CD4-positive, alpha-beta memory T cell (primary cell): Measurements from ENCODE around the gene APOC1. TPM values are rescaled to one million over a fixed set of nuclear protein-coding genes. Genes with fewer than 3 reads are reported as not detected.

Source experiments
- CTCF ChIA-PET: fragments of 350-600 bp; sonication (Branson Sonifier 250); formaldehyde crosslinking; loops from one replicate; lab custom pipeline; 2021; ENCODE audit warnings: inconsistent platforms; ENCODE audit not compliant: partially characterized antibody; lab: Charles Lee
- POLR2A ChIA-PET: fragments of 350-600 bp; sonication (Branson Sonifier 250); formaldehyde crosslinking; loops from one replicate; lab custom pipeline; 2021; ENCODE audit not compliant: partially characterized antibody; lab: Charles Lee
- DNase-seq, 5 donors: peaks; one replicate each; pipeline versions ENCODE4 v3.0.0 to v3.0.0-alpha.2; 2020 to 2022; ENCODE audit warnings: mixed read lengths in 1 of 5
- H3K27ac ChIP-seq: one replicate; pipeline ENCODE4 v1.7.0; 2013; ENCODE audit warnings: low read depth, low read length
- H3K27me3 ChIP-seq: 2 replicates; pipeline ENCODE4 v1.7.0; 2013; ENCODE audit warnings: mild to moderate bottlenecking, low read length, moderate library complexity; ENCODE audit not compliant: insufficient read depth
- H3K36me3 ChIP-seq: 2 replicates; pipeline ENCODE4 v1.7.0; 2013; ENCODE audit warnings: mild to moderate bottlenecking, low read length, moderate library complexity; ENCODE audit not compliant: insufficient read depth
- H3K4me1 ChIP-seq: 2 replicates; pipeline ENCODE4 v1.7.0; 2013; ENCODE audit warnings: mild to moderate bottlenecking, low read length, moderate library complexity; ENCODE audit not compliant: insufficient read depth
- H3K4me3 ChIP-seq, 2 donors: one replicate each; pipeline ENCODE4 v1.7.0; 2013; ENCODE audit warnings: low read length in 2 of 2, mild to moderate bottlenecking in 1 of 2
- H3K9me3 ChIP-seq, 2 donors: one replicate each; pipeline ENCODE4 v1.7.0; 2013; ENCODE audit warnings: low read length in 2 of 2, control low read depth in 1 of 2; ENCODE audit not compliant: control insufficient read depth in 1 of 2
- H3K27ac Mint-ChIP-seq, 7 donors: one replicate each; pipeline ENCODE4 v1.8.0; 2020 to 2021; ENCODE audit warnings: mixed read lengths in 7 of 7, mild to moderate bottlenecking in 6 of 7, inconsistent platforms in 3 of 7, moderate library complexity in 3 of 7
- H3K27me3 Mint-ChIP-seq, 2 donors: one replicate each; pipeline ENCODE4 v1.8.0; 2020 to 2021; ENCODE audit warnings: mixed read lengths in 2 of 2
- H3K36me3 Mint-ChIP-seq, 2 donors: one replicate each; pipeline ENCODE4 v1.8.0; 2020 to 2021; ENCODE audit warnings: mixed read lengths in 2 of 2, inconsistent platforms in 1 of 2, mild to moderate bottlenecking in 1 of 2
- H3K4me1 Mint-ChIP-seq, 4 donors: one replicate each; pipeline ENCODE4 v1.8.0; 2020 to 2021; ENCODE audit warnings: mixed read lengths in 4 of 4, mild to moderate bottlenecking in 1 of 4
- H3K4me3 Mint-ChIP-seq, 8 donors: one replicate each; pipeline ENCODE4 v1.8.0; 2020 to 2021; ENCODE audit warnings: mixed read lengths in 8 of 8, mild to moderate bottlenecking in 7 of 8, moderate library complexity in 6 of 8, inconsistent platforms in 3 of 8
- H3K9me3 Mint-ChIP-seq, 8 donors: one replicate each; pipeline ENCODE4 v1.8.0; 2020 to 2021; ENCODE audit warnings: mixed read lengths in 8 of 8, mild to moderate bottlenecking in 5 of 8, inconsistent platforms in 3 of 8, moderate library complexity in 1 of 8
- intact Hi-C: fragments of 100-400 bp; cut with micrococcal nuclease; formaldehyde crosslinking; loops from one replicate; pipeline ENCODE4 v1.15.1; 2023
- polyA plus RNA-seq, 2 donors: library from polyadenylated mRNA; unstranded; fragments of 300-500 nt; fragmentation: Illumina TruSeq; gene quantifications; one replicate each; pipeline ENCODE4 v1.2.3, GENCODE V29; 2021
- total RNA-seq, 2 experiments: library from RNA; stranded (reverse); gene quantifications; one replicate each; pipeline ENCODE4 v1.2.3, GENCODE V29; 2021

APOC1 gene
- total and polyA plus RNA-seq, 4 experiments from 2014 or later: 6.4 to 7.0 TPM; not detected in 2

GRCh38 chr19:44958090-44958489 is 43.7 kb downstream of the APOC1 start:
- H3K4me3 Mint-ChIP-seq: peak overlapping the region in 2 of 8 donors; percentile 6 to 8
- ChIA-PET CTCF (interaction anchor here (1.1 kb wide), 1 partner anchor 22 kb away, joined by 3 read pairs; no protein-coding TSS in a partner anchor), POLR2A (interaction anchor here (0.7 to 3.9 kb wide), 2 partner anchors 44 to 145 kb away, joined by 4 to 22 read pairs; partner anchors contain the start of gene RELB)
- H3K9me3 Mint-ChIP-seq: peaks cover 0 to 6% (median 0%) of the 10 kb centered on the region in 8 donors
- Histone ChIP-seq H3K4me1 (peaks cover 43% of the 10 kb centered on the region), H3K4me3 (no peak overlapping the region), H3K27me3 (no peaks in the 10 kb centered on the region), H3K9me3 (no peaks in the 10 kb centered on the region), H3K27ac (no peak overlapping the region), H3K36me3 (peaks cover 13% of the 10 kb centered on the region)
- no peaks in the 10 kb centered on the region for H3K27me3 Mint-ChIP-seq
- intact Hi-C loops: loop anchor here (10.0 kb wide), 2 partner anchors 117 to 263 kb away; partner anchors contain the start of genes CEACAM16, GEMIN7 and ZNF296
- peaks cover 39 to 71% (median 49%) of the 10 kb centered on the region in 4 donors for H3K4me1 Mint-ChIP-seq
- H3K36me3 Mint-ChIP-seq: peaks cover 20 to 37% of the 10 kb centered on the region in 2 donors
- H3K27ac Mint-ChIP-seq: peak overlapping the region in 4 of 7 donors; percentile 11 to 73 (median 32)
- DNase-seq: no peak

GRCh38 chr19:44959691-44960090 is 45.3 kb downstream of the APOC1 start:
- H3K27ac Mint-ChIP-seq: peak overlapping the region in 5 of 7 donors; percentile 24 to 75 (median 60)
- ChIA-PET POLR2A (no interaction called here), CTCF (no interaction called here)
- Histone ChIP-seq H3K9me3 (no peaks in the 10 kb centered on the region), H3K4me3 (no peak overlapping the region), H3K27ac (no peak overlapping the region), H3K27me3 (no peaks in the 10 kb centered on the region), H3K36me3 (peaks cover 17% of the 10 kb centered on the region), H3K4me1 (peaks cover 32% of the 10 kb centered on the region)
- H3K4me1 Mint-ChIP-seq: peaks cover 33 to 64% (median 43%) of the 10 kb centered on the region in 4 donors
- H3K9me3 Mint-ChIP-seq: peaks cover 0 to 4% (median 0%) of the 10 kb centered on the region in 8 donors
- peaks cover 23 to 41% of the 10 kb centered on the region in 2 donors for H3K36me3 Mint-ChIP-seq
- H3K4me3 Mint-ChIP-seq: peak overlapping the region in 1 of 8 donors; percentile 35
- intact Hi-C loops: loop anchor here (10.0 kb wide), 2 partner anchors 115 to 265 kb away; partner anchors contain the start of genes CEACAM16, GEMIN7 and ZNF296
- H3K27me3 Mint-ChIP-seq: no peaks in the 10 kb centered on the region
- DNase-seq: no peak

GRCh38 chr19:44960906-44961728 is 46.7 kb downstream of the APOC1 start:
- Mint-ChIP-seq H3K4me1 (peaks cover 23 to 54% (median 33%) of the 10 kb centered on the region in 4 donors), H3K4me3 (no peak overlapping the region), H3K9me3 (no peaks in the 10 kb centered on the region), H3K27me3 (no peaks in the 10 kb centered on the region), H3K27ac (peak overlapping the region in 1 of 7 donors; percentile 51), H3K36me3 (peaks cover 28 to 40% of the 10 kb centered on the region in 2 donors)
- Histone ChIP-seq H3K36me3 (peaks cover 21% of the 10 kb centered on the region), H3K27ac (no peak overlapping the region), H3K4me1 (peaks cover 27% of the 10 kb centered on the region), H3K4me3 (no peak overlapping the region), H3K27me3 (no peaks in the 10 kb centered on the region), H3K9me3 (no peaks in the 10 kb centered on the region)
- DNase-seq: no peak
- CTCF ChIA-PET: no interaction called here
- POLR2A ChIA-PET: interaction anchor here (1.5 kb wide), 1 partner anchor 70 kb away, joined by 3 read pairs; the partner anchor contains the start of gene TOMM40
- intact Hi-C loops: no loop called here

- no peaks in the 10 kb centered on the region for H3K27me3 ChIP-seq
- no peak overlapping the region for H3K4me3 Mint-ChIP-seq
- no peaks in the 10 kb centered on the region for H3K9me3 Mint-ChIP-seq
- ChIA-PET POLR2A (interaction anchor here (1.5 kb wide), 1 partner anchor 71 kb away, joined by 3 read pairs; the partner anchor contains the start of gene TOMM40), CTCF (no interaction called here)
- peaks cover 28 to 42% of the 10 kb centered on the region in 2 donors for H3K36me3 Mint-ChIP-seq
- no peaks in the 10 kb centered on the region for H3K27me3 Mint-ChIP-seq
- peaks cover 21% of the 10 kb centered on the region for H3K36me3 ChIP-seq
- H3K27ac Mint-ChIP-seq: no peak overlapping the region
- no peak for DNase-seq
- no peak overlapping the region for H3K4me3 ChIP-seq
- peaks cover 20% of the 10 kb centered on the region for H3K4me1 ChIP-seq
- no peaks in the 10 kb centered on the region for H3K9me3 ChIP-seq
- no peak overlapping the region for H3K27ac ChIP-seq
- intact Hi-C loops: no loop called here
- peaks cover 16 to 47% (median 26%) of the 10 kb centered on the region in 4 donors for H3K4me1 Mint-ChIP-seq
These were observed 47.4 kb downstream of the APOC1 start for GRCh38 chr19:44961821-44962220.

- H3K27ac ChIP-seq: no peak overlapping the region
- peaks cover 0 to 15% (median 6%) of the 10 kb centered on the region in 4 donors for H3K4me1 Mint-ChIP-seq
- H3K27me3 ChIP-seq: no peaks in the 10 kb centered on the region
- peaks cover 24% of the 10 kb centered on the region for H3K36me3 ChIP-seq
- CTCF ChIA-PET: no interaction called here
- H3K4me3 Mint-ChIP-seq: no peak overlapping the region
- no peak for DNase-seq
- H3K4me1 ChIP-seq: no peaks in the 10 kb centered on the region
- intact Hi-C loops: no loop called here
- H3K27ac Mint-ChIP-seq: peak overlapping the region in 3 of 7 donors; percentile 13 to 62 (median 51)
- H3K27me3 Mint-ChIP-seq: no peaks in the 10 kb centered on the region
- POLR2A ChIA-PET: no interaction called here
- H3K36me3 Mint-ChIP-seq: peaks cover 17 to 40% of the 10 kb centered on the region in 2 donors
- H3K4me3 ChIP-seq: no peak overlapping the region
- H3K9me3 ChIP-seq: no peaks in the 10 kb centered on the region
- peaks cover 0 to 1% (median 0%) of the 10 kb centered on the region in 8 donors for H3K9me3 Mint-ChIP-seq
These were observed 53.7 kb downstream of the APOC1 start for GRCh38 chr19:44968118-44968517.

GRCh38 chr19:44968670-44969069 is 54.3 kb downstream of the APOC1 start:
- intact Hi-C loops: no loop called here
- Mint-ChIP-seq H3K36me3 (peaks cover 17 to 40% of the 10 kb centered on the region in 2 donors), H3K27me3 (no peaks in the 10 kb centered on the region), H3K9me3 (peaks cover 0 to 1% (median 0%) of the 10 kb centered on the region in 8 donors), H3K27ac (no peak overlapping the region), H3K4me1 (peaks cover 0 to 15% (median 6%) of the 10 kb centered on the region in 4 donors), H3K4me3 (no peak overlapping the region)
- Histone ChIP-seq H3K9me3 (no peaks in the 10 kb centered on the region), H3K4me3 (no peak overlapping the region), H3K27me3 (no peaks in the 10 kb centered on the region), H3K36me3 (peaks cover 28% of the 10 kb centered on the region), H3K27ac (no peak overlapping the region), H3K4me1 (no peaks in the 10 kb centered on the region)
- CTCF ChIA-PET: no interaction called here
- POLR2A ChIA-PET: no interaction called here
- no peak for DNase-seq
